Tibial nerve (tissue), 4 donors: ENCODE results near the gene KCNJ1.

ENCODE experiments used
- CTCF ChIP-seq, 5 experiments: fragments of 200-600 bp in 3 of 5; fragments of 450-650 bp in 2 of 5; sonication (generic) in 3 of 5; IDR thresholded peaks; one replicate each; pipeline ENCODE4 v1.5.1; 2016 to 2019; ENCODE audit warnings: antibody characterized with exemption in 5 of 5, mild to moderate bottlenecking in 3 of 5, moderate library complexity in 2 of 5
- EP300 ChIP-seq, 2 donors: sonication (generic); formaldehyde crosslinking; IDR thresholded peaks; one replicate each; pipeline ENCODE4 v1.6.1; 2017; ENCODE audit warnings: antibody characterized with exemption in 2 of 2, mild to moderate bottlenecking in 1 of 2
- POLR2A ChIP-seq, 2 donors: fragments of 450-650 bp; IDR thresholded peaks; one replicate each; pipeline ENCODE4 v1.6.1; 2017; ENCODE audit warnings: antibody characterized with exemption in 2 of 2, mild to moderate bottlenecking in 2 of 2, moderate library complexity in 2 of 2

- TF ChIP-seq POLR2A (IDR thresholded peaks at IDR 0.05) (no peak), CTCF (IDR thresholded peaks at IDR 0.05) (no peak), EP300 (IDR thresholded peaks at IDR 0.05) (no peak)
These were observed 10.6 kb upstream of the KCNJ1 start for GRCh38 chr11:128877726-128878125.
